Renal cortex interstitium (tissue), 11 donors: ENCODE data around the gene RNASE11. TPM values are rescaled to one million over a fixed set of nuclear protein-coding genes. Genes with fewer than 3 reads are reported as not detected.
"Not testable (repeated sequence)": the region's sequence is repeated elsewhere in the genome, so short reads cannot be mapped to it uniquely, and the experiment has no call there.

Experiments used
- DNase-seq, 11 donors: peaks; one replicate each; pipeline ENCODE4 v3.0.0-alpha.2; 2013; ENCODE audit warnings: low read depth in 9 of 11, low spot score in 4 of 11; ENCODE audit errors: extremely low read depth in 1 of 11
- polyA plus RNA-seq, 3 donors: library from polyadenylated mRNA; unstranded; fragments of 120-200 nt; gene quantifications; one replicate each; pipeline ENCODE4 v1.2.1, GENCODE V29; 2013; ENCODE audit not compliant: insufficient read length in 3 of 3

The RNASE11 gene
- polyA plus RNA-seq, 3 donors: not detected

DNA sequence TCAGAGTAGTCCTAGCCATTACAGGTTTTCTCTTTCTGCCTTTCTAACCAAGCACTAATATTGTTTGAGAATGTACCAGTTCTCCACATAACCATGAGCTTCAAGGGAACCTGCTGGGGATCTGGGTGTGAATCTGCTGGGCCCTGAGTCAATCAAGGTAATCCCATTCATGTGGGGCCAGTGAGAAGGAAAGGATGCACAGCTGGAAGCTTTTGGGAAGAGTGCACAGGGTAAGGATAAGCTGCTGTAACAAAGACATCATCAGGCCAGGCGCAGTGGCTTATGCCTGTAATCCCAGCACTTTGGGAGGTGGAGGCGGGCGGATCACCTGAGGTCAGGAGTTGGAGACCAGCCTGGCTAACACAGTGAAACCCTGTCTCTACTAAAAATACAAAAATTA, 7.9 kb upstream of the RNASE11 start:
- not testable (repeated sequence) for DNase-seq

DNA sequence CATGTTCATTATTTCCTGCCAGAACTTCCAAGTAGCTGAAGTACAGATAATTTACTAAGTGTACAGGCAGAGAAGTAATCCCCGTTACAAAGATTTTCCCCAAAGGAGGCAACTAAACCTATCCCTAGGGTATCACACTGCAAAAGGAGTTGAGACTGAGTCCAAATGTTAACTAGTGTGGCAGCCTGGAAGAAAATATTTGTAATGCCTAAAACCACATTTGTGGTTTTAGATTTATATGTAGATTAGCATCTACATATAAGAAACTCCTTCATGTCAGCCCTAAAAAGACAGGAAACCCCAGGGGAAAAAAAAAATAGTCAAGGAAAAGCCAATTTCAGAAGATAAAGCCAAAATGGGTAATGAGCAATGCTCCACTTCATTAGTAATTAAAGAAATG, 4.8 kb upstream of the RNASE11 start:
- DNase-seq: no peak

DNA sequence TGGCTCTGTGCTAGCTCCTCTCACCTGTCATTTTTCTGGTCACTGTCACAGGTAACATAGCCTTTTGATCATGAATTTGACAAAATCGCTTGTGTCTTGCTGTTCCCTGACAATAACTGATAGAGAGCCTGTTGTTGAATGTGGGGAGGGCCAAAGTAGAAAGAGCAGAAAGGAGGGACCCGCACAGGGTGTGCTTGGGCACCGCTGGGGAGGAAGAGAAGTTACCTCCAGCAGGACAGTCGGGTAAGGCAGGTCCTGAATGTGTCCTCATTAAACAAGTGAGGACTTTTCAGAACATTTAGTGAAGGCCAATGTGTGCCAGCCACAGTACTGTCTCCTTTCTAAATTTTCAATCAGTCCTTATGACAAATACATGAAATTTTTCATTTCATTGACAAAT, 3.4 kb upstream of the RNASE11 start, which contains the start of gene RNASE12:
Gene RNASE12 (minus strand): TSS at position 142 of the 400 bp plus-strand sequence. CDS start 653 bp downstream, outside the sequence.
- no peak for DNase-seq

DNA sequence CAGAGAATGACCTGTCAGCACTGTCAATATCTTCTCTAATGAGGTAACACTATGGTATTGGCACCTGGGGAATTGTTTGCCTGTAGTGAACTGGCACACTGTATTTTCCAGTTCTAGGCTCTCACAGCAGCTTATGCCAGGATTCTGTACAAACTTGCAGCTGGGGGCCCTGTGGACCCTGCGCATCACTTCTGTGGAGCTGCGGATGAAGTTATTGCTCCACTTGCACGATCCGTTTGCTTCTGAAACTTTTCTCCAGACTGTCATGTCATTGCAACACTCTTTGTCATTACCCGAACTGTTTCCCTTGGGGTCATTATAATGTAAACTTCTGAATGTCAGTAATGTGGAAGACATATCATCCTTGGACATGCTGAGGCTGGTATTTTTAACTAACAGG, 3.9 kb downstream of the RNASE11 start:
- DNase-seq: no peak

DNA sequence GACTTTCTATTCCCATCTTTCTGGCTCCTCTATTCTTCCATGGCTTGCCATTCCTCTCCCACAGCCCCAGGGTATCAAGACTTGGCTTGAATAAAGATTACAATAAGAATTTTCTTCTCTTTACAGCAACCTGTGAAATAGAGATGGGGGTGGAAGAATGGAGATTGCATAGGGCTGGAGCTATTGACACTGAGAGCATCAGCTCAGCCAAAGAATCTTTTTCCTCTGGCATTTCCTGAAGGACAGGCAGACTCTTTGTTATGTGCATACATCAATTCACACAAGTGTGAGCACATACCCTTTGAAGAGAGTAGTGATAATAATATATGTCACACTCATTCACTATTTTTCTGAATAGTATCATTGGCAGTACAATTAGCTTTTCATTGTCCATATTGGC, 4.7 kb downstream of the RNASE11 start:
- no peak for DNase-seq

DNA sequence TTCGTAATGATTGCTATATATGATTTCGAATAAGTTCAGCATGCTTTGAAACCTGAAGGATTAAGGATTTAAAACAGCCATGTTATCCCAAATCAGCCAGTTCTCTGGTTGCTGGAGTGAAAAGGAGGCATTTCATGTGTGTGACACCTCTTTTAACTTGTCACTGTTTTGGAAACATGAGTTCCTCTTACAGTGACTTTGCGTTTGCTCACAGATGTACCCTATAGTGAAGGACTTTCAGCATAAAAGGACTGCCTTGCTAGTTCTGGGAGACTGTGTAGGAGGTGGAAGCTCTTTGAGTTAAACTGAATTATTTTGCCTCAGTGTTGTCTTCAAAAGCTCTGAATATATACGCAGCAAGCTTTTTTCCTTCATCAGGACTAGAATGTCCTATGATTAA, 7.6 kb downstream of the RNASE11 start:
- no peak for DNase-seq

DNA sequence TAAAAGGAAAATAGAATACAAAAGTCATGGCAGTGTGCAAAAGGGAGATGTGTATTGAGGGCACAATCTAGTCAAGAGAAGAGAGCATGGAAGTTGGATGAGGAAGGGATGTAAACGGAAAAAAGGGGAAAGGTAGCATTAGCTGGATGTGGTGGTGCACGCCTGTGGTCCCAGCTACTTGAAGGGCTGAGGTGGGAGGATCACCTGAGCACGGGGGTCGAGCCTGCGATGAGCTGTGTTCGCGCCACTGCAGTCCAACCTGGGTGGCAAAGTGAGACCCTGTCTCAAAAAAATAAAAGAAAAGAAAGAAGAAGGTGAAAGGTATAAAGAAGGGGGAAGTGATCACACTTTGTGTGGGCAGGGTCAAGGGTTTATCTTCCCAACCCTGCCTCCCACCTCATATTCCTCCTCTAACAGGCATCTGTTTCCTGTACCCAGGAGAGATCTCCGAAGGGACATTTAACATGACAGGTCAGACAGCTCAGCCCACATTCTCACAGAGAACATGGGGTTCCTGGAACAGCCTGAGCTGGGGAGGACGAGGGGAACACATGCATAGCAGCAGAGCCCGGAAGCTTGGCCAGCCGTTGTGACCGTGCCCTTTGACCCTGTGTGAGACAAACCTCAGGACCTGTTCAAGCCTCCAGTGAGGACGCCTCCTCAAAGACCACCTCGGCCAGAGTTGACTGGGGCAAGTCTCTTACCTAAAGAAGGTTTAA, 8.9 kb downstream of the RNASE11 start:
- DNase-seq: no peak

DNA sequence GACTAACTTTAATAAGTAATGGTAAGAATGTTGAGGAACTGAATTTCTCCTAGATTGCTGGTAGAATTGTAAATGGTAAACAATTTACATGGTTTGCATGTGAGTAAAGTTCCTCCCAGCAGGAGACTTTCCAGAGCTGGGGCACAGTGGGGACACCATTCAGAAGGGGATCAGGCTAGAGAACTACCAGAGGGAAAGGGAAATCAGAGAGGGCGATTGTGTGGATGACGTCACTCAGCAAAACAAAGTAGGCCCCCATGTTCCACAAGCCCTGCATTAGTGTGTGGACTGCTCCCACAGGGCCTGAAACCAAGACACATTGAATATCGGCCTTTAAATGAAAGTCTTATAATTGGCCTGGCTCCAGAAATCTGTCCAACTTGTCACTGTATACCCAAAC, 9.5 kb downstream of the RNASE11 start:
- DNase-seq: no peak

DNA sequence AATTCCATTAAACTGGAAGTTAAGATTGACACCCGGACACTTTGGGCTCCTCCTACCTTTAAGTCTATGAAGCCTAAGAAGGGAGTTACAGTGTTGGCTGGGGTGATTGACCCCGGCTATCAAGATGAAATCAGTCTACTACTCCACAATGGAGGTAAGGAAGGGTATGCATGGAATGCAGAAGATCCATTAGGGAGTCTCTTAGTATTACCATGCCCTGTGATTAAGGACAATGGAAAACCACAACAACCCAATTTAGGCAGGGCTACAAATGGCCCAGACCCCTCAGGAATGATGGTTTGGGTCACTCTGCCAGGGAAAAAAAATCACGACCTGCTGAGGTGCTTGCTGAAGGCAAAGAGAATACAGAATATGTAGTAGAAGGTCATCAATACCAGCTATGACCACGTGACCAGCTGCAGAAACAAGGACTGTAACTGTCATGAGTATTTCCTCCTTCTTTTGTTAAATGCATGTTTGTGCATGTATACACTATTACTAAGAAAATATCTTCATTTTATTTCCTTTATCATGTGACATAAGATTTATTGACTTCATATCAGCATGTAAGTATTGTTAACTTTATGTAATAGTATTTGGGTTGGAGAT, 15.3 kb downstream of the RNASE11 start:
- not testable (repeated sequence) for DNase-seq

DNA sequence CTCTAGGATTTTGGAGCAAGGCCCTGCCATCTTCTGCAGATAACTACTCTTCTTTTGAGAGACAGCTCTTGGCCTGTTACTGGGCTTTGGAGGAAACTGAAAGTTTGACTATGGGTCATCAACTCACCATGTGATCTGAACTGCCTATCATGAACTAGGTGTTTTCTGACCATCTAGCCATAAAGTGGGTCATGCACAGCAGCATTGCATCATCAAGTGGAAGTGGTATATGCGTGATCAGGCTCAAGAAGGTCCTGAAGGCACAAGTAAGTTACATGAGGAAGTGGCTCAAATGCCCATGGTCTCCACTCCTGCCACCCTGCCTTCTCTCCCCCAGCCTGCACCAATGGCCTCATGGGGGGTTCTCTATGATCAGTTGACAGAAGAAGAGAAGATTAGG, 17.1 kb downstream of the RNASE11 start:
- DNase-seq: not testable (repeated sequence)

DNA sequence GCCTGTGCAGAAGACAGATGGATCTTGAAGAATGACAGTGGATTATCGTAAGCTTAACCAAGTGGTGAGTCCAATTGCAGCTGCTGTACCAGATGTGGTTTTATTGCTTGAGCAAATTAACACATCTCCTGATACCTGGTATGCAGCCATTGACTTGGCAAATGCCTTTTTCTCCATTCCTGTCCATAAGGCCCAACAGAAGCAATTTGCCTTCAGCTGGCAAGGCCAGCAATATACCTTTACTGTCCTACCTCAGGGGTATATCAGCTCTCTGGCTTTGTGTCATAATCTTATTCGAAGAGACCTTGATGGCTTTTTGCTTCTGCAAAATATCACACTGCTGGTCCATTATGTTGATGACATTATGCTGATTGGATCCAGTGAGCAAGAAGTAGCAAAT, 17.9 kb downstream of the RNASE11 start:
- not testable (repeated sequence) for DNase-seq

DNA sequence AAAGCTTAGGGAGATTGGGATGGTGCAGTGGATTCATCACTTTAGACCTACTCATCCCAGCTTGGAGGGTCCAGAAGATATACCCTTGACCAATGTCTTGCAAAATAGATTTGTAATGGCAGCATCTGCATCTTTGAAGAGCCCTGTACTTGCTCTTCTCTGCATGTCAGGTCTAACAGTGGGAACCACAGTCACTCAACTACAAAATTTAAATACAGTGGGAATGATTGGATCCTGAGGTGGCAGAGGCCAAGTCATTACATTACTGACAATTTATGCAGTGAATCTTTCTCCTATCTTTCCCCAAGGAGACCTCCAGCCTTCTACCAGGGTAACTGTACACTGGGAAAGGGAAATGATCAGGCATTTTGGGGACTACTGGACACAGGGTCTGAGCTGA, 18.7 kb downstream of the RNASE11 start:
- DNase-seq: no peak

DNA sequence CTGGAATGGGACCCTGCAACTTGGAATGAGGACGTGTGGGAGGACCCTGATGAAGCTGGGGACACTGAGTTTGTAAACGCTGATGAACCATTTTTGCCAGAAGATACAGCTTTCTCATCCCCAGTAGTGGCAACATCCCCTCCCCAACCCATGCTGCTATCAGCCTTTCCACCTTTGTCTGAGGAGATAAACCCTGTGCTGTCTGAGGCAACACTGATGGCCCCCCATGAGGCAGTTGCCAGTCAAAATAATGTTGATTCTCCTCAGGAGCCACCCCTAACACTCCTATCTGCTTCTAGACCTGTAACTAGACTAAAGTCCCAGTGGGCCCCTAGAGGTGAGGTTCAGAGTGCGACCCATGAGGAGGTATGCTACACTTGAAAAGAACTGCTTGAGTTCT, 19.4 kb downstream of the RNASE11 start:
- DNase-seq: no peak

DNA sequence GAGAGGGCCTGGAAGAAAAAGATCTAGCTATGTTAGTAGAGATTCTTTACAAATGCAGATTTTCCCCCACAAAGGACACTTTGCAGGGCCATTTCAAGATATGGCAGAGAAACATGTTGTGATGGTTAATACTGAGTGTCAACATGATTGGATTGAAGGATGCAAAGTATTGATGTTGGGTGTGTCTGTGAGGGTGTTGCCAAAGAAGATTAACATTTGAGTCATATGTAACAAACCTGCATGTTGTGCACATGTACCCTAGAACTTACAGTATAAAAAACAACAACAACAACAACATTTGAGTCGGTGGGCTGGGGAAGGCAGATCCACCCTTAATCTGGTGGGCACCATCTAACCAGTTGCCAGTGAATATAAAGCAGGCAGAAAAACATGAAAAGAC, 20.6 kb downstream of the RNASE11 start:
- not testable (repeated sequence) for DNase-seq

DNA sequence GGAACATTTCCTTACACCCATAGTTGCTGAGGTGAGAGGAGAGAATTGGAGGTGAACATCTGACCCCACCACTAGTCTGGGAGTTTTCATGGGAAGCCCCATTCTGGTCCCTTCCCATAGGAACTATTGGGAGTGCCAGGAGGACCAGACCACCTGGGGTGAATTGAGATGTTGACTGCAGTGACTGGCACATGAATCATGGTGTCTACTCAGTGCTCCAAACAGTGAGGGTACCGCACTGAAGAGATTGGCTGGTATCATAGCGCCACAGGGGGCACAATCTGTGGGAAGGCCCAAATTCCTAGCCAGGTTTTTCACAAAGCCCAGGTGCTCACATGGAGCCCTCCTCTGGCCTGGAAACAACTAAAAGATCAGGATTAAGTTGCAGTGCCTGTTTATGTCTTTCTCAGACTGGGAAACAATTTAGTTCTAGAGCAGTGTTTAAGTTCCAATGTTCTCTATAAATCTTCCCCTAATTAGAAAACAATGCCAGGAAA, 23.3 kb downstream of the RNASE11 start:
- DNase-seq: no peak

DNA sequence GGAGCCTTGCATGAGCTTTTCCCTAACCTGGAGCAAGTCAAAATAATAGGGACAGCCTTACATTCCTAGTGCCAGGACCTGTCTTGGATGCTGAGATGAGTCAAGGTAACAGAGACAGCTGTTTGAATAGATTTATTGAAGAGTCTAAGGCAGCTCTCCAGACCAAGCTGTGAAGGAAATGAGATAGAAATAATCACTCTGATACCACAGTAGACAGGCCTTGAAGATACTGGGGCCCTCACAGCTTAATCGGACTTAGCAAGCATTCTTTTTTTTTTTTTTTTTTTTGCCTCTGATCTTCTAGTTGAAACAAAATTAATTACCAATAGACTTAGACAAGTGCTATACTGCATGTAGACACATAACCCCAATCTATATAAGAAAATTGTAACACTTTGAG, 23.8 kb downstream of the RNASE11 start:
- DNase-seq: no peak

DNA sequence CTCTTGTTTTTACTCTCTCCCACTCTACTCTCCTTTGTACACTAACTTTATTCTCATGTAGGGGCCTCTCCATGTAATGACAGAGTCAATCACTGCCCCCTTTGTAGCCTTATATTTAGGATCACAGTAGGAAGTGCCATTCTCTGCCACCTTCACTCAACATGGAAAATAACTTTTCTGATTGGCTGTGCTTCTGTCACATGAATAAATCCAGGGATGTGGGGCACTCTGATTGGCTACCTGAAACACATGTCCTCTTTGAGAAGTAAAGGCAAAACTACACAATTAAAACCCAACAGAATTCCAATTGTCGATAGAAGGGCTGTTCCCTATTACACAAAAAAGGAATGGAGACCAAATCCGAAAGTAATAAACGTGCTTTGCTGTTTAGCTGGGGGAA, 26.8 kb downstream of the RNASE11 start, which contains the start of gene RNASE9:
Gene RNASE9 (minus strand): TSS at position 87 of the 400 bp plus-strand sequence.
- DNase-seq: no peak

DNA sequence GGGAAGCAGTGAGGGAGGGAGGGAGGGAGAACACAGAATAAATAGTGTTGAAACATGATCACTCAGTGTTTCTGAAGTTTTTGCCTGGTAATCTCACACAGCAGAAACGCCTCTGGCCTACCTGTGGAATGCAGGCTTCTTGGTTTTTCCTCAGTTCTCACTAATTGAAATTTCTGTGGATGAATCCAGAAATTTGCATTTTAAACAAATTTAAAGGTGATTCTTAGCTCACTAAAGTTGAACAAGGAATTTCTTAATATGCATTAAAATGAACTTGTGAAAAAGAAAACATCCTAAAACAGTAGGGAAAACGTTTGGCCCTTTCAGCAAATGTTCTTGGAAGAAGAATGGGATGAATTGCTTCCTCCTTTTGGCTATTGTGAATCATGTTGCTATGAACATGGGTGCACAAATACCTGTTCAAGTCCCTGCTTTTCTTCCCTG, 28.3 kb downstream of the RNASE11 start:
- DNase-seq: peak in 1 of 11 donors; percentile 1

DNA sequence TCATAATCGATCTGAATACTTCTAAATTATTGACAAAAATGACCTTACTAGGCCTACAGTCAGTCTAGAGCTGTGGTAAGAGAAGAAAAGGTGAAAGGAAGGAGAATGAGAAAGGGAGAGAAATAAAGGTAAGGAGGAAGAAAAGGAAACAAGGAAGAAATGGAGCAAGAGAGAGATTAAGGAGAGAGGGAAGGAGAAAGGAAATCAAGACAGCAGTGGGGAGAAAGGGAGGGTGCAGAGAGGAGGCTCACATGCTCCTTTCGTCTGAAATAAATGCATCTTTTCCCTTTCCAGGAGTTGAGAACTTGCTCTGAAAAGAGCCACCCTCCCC, 30.6 kb downstream of the RNASE11 start:
- DNase-seq: no peak

DNA sequence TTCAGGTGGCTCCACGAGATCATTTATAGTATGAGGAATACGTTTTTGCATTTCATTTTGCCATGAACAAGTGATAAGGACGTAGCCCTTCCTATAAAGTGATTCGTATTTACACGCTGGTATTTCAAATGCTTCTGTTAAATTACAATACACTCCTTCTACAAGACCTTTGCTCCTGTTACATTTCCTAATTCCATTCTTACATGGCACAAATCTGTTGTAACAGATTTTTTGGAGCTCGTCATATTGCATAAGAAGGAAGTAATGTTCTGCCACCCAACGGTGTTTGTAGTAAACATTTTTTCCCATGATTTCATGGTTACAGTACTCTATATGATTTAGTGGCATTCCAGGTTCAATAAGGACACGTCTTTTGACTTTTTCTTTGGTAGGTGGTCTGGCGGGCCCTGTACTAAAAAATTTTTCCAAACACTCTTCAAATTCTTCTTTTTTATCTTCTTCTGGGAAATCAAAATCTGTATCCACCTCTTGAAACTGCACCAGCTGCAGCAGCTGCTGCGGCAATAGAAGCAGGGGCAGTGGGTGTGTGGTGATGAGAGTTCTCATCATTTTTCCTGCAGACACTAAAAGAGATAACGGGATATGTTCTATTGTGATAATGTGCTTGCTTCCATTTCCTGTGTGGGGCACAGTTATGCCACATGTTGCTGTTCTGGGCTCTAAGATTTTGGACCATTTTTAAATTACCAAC, 31.1 kb downstream of the RNASE11 start:
- DNase-seq: no peak
